Measurements from ENCODE around the gene BCKDK. TPM values are rescaled to one million over a fixed set of nuclear protein-coding genes. Genes with fewer than 3 reads are reported as not detected.

The BCKDK gene
- total RNA-seq, 2 donors from 2014 or later: 47.0 to 57.7 TPM

DNA sequence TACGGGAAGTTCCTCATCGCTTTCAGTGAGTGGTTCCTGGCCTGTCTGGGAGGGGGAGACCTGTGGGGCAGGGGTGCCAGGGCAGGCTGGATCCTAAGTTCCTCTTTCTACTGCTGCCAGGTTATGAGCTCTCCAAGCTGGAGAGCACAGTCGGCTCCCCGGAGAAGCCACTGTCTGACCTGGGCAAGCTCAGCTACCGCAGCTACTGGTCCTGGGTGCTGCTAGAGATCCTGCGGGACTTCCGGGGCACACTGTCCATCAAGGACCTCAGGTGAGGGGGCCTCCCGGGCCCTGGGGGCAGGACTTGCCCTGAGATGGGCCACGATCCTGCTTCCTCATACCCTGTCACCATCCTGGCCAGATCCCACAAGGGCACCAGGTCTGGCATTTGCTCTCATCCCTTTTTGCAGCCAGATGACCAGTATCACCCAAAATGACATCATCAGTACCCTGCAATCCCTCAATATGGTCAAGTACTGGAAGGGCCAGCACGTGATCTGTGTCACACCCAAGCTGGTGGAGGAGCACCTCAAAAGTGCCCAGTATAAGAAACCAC is 22.2 kb downstream of the BCKDK start:
- peaks cover 26% of the 10 kb centered on the region for H3K36me3 Mint-ChIP-seq (ENCODE audit: low read depth)
- no peak for DNase-seq
- H3K9me3 ChIP-seq (ENCODE audit: control insufficient read depth, low read length): no peaks in the 10 kb centered on the region
- H3K4me1 ChIP-seq (ENCODE audit: control insufficient read depth, insufficient read depth, low read length): peaks cover 10% of the 10 kb centered on the region
- H3K4me3 ChIP-seq (ENCODE audit: low read length): no peak overlapping the region
- H3K27me3 ChIP-seq (ENCODE audit: control insufficient read depth, insufficient read depth, low read length, poor library complexity, severe bottlenecking): no peaks in the 10 kb centered on the region
- H3K4me3 Mint-ChIP-seq: no peak overlapping the region
- 96 to 100% methylated on average over 4 to 10 of the region's 10 CpGs for WGBS, 2 experiments (ENCODE audit: insufficient coverage in 1 of 2, insufficient read length in 1 of 2)
- TF ChIP-seq, protein P1, sequence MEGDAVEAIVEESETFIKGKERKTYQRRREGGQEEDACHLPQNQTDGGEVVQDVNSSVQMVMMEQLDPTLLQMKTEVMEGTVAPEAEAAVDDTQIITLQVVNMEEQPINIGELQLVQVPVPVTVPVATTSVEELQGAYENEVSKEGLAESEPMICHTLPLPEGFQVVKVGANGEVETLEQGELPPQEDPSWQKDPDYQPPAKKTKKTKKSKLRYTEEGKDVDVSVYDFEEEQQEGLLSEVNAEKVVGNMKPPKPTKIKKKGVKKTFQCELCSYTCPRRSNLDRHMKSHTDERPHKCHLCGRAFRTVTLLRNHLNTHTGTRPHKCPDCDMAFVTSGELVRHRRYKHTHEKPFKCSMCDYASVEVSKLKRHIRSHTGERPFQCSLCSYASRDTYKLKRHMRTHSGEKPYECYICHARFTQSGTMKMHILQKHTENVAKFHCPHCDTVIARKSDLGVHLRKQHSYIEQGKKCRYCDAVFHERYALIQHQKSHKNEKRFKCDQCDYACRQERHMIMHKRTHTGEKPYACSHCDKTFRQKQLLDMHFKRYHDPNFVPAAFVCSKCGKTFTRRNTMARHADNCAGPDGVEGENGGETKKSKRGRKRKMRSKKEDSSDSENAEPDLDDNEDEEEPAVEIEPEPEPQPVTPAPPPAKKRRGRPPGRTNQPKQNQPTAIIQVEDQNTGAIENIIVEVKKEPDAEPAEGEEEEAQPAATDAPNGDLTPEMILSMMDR (conservative IDR thresholded peaks at IDR 0.05): no peak
- H3K27me3 Mint-ChIP-seq (ENCODE audit: insufficient read depth): no peaks in the 10 kb centered on the region
- no peak overlapping the region for H3K9ac ChIP-seq (ENCODE audit: extremely low read depth, low read length, poor library complexity, severe bottlenecking)
- no peak overlapping the region for H3K27ac ChIP-seq (ENCODE audit: low read depth, low read length)
- peaks cover 21% of the 10 kb centered on the region for H3K4me1 Mint-ChIP-seq
- no peaks in the 10 kb centered on the region for H3K9me3 Mint-ChIP-seq
- peak overlapping the region; percentile 48 for H3K27ac Mint-ChIP-seq
- peaks cover 19% of the 10 kb centered on the region for H3K36me3 ChIP-seq (ENCODE audit: control insufficient read depth, insufficient read depth, low read length)

- Histone ChIP-seq H3K4me1 (ENCODE audit: control insufficient read depth, insufficient read depth, low read length) (peaks cover 10% of the 10 kb centered on the region), H3K9ac (ENCODE audit: extremely low read depth, low read length, poor library complexity, severe bottlenecking) (no peak overlapping the region), H3K4me3 (ENCODE audit: low read length) (no peak overlapping the region), H3K27ac (ENCODE audit: low read depth, low read length) (no peak overlapping the region), H3K9me3 (ENCODE audit: control insufficient read depth, low read length) (no peaks in the 10 kb centered on the region), H3K27me3 (ENCODE audit: control insufficient read depth, insufficient read depth, low read length, poor library complexity, severe bottlenecking) (no peaks in the 10 kb centered on the region), H3K36me3 (ENCODE audit: control insufficient read depth, insufficient read depth, low read length) (peaks cover 19% of the 10 kb centered on the region)
- TF ChIP-seq, protein P1 (conservative IDR thresholded peaks at IDR 0.05): no peak
- H3K9me3 Mint-ChIP-seq: no peaks in the 10 kb centered on the region
- peak overlapping the region; percentile 82 for H3K27ac Mint-ChIP-seq
- peaks cover 24% of the 10 kb centered on the region for H3K4me1 Mint-ChIP-seq
- H3K36me3 Mint-ChIP-seq (ENCODE audit: low read depth): peaks cover 26% of the 10 kb centered on the region
- 80 to 90% methylated on average over 1 to 4 of the region's 6 CpGs for WGBS, 2 experiments (ENCODE audit: insufficient coverage in 1 of 2, insufficient read length in 1 of 2)
- peak; percentile 89 for DNase-seq
- no peak overlapping the region for H3K4me3 Mint-ChIP-seq
- no peaks in the 10 kb centered on the region for H3K27me3 Mint-ChIP-seq (ENCODE audit: insufficient read depth)
These were observed 22.7 kb downstream of the BCKDK start for GRCh38 chr16:31130899-31131298.

DNA sequence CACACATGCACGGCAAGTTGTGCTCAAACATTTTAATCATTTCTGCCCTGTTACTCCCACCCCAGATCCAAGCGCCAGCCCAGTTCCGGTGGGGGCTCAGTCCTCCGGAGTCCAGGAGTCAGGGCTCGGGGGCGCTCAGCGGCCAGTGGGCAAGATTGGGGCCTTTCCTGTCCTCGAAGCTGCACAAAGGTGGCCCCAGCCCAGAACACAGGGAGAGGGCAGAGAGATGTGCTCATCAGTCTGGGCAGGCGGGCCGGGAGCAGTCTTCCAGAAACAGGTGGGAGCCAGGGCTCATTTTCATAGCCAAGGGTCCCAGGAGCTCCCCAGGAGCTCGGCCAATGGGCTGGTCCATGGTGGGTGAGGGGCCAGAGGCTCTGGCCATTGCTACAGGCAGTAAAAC is 23.2 kb downstream of the BCKDK start:
- no peaks in the 10 kb centered on the region for H3K9me3 ChIP-seq (ENCODE audit: control insufficient read depth, low read length)
- H3K27me3 ChIP-seq (ENCODE audit: control insufficient read depth, insufficient read depth, low read length, poor library complexity, severe bottlenecking): no peaks in the 10 kb centered on the region
- TF ChIP-seq, protein P1 (conservative IDR thresholded peaks at IDR 0.05): no peak
- H3K27ac ChIP-seq (ENCODE audit: low read depth, low read length): no peak overlapping the region
- peaks cover 10% of the 10 kb centered on the region for H3K4me1 ChIP-seq (ENCODE audit: control insufficient read depth, insufficient read depth, low read length)
- H3K9ac ChIP-seq (ENCODE audit: extremely low read depth, low read length, poor library complexity, severe bottlenecking): no peak overlapping the region
- Mint-ChIP-seq H3K27ac (peak overlapping the region; percentile 82), H3K9me3 (no peaks in the 10 kb centered on the region), H3K36me3 (ENCODE audit: low read depth) (peaks cover 26% of the 10 kb centered on the region), H3K27me3 (ENCODE audit: insufficient read depth) (no peaks in the 10 kb centered on the region), H3K4me1 (peaks cover 28% of the 10 kb centered on the region), H3K4me3 (no peak overlapping the region)
- DNase-seq: no peak
- WGBS, 2 experiments (ENCODE audit: insufficient coverage in 1 of 2, insufficient read length in 1 of 2): 95 to 96% methylated on average over 11 of the region's 11 CpGs
- H3K36me3 ChIP-seq (ENCODE audit: control insufficient read depth, insufficient read depth, low read length): peaks cover 19% of the 10 kb centered on the region
- H3K4me3 ChIP-seq (ENCODE audit: low read length): no peak overlapping the region
